HG03280 (cell line): ENCODE data around the gene COX6A2.

Experiments
- ATAC-seq: cut with Tn5 transposase; IDR thresholded peaks from one replicate; pipeline ENCODE4 v1.9.1; 2021; ENCODE audit warnings: mild to moderate bottlenecking, moderate library complexity; ENCODE audit not compliant: unreplicated experiment

Gene COX6A2

DNA sequence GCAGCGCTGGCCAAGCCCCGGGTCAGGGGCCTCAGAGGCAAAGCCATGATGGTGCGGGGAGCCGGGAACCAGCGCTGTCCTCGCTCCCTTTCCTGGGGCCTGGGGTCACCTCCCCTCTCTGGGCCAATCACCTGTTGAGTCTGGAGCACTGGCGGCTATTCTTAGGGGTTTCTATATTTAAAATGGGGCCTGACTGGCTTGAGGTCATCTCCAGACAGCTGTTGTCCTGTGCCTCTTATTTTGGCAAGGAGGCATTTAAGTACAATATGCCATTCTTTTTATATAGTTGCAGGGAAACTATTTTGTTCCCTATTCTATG is at the start of gene COX6A2:
Gene COX6A2 (minus strand): TSS at position 82 of the 319 bp plus-strand sequence. CDS start 35 bp downstream, at position 47.
- no peak for ATAC-seq

DNA sequence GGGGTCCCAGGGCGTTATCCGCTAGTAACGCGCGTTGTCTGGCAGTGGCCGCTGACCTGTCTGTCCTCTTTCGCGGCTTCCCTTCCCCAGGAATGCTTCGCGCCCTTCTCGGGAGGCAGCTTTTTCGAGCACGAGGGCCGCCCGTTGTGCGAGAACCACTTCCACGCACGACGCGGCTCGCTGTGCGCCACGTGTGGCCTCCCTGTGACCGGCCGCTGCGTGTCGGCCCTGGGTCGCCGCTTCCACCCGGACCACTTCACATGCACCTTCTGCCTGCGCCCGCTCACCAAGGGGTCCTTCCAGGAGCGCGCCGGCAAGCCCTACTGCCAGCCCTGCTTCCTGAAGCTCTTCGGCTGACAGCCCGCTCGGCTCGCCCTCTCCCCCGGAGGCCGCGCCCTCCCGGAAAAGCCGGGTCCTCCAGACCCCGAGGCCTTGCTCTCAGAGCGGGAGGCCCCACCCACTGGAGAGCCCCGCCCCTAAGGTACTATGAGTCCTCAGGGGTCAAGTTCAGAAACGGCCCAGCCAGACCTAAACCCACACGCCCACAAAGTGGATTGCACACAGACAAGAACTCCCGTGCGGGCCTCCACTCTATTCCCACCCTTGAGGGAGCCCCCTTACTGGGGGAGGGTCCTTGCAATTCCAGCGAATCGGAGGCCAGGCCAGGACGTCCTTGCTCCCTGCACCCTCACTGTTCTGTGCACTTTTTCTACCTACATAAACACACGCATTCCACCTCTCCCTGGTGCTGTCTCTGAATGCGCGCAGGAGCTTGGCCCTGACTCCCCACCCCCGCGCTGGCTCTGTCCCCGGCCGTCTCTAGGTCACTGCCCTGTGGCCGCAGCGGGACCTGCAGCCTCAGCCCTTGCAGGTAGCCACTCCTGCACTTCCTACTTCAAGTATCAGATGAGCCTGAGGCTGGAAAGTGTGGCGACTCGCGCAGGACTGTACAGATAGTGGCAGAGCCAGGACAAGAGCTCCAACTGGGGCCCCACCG is 49.4 kb upstream of the COX6A2 start:
- no peak for ATAC-seq

DNA sequence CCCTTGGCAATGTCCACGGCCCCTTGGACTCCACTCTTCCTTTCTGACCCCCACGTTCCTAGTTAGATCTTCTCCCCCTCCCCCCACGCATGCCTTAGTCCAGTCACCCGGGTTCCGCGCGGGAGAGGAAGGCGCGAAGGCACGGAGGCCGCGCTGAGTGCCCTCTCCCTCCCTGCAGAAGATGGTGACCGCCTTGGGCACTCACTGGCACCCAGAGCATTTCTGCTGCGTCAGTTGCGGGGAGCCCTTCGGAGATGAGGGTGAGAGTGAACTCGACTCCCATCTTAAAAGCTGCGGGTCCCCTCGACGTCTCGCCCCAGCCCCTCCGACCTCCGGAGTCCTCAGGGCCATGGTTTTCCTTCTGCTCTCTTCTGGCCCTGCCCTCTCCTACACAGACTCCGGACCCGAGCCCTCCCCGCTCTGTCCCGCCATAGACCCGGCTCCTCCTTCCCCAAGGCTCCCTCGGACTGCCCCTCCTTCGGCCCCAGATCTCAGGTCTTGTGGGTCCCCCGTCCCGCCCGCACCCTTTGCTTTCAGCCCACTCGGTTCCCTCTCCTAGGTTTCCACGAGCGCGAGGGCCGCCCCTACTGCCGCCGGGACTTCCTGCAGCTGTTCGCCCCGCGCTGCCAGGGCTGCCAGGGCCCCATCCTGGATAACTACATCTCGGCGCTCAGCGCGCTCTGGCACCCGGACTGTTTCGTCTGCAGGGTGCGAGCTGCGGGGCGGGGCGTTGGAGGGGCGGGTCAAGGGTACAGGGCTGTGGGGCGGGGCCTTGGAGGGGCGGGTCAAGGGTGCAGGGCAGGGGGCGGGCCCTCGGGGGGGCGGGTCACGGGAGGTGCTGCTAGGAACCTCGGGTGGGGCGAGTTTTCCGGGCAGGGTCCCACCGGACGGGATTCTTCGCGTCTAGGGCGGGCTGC is 48.4 kb upstream of the COX6A2 start:
- ATAC-seq, result peak; percentile 66

DNA sequence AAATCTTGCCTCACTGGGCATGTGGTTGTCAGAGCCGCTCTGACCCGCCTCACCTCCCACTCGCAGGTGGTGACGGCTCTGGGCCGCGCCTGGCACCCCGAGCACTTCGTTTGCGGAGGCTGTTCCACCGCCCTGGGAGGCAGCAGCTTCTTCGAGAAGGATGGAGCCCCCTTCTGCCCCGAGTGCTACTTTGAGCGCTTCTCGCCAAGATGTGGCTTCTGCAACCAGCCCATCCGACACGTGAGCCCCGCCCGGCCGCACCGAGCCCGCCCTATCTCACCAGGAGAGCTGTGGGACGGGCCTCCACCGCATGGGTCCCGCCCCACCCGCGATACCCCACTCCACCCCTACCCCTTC is 47.8 kb upstream of the COX6A2 start:
- no peak for ATAC-seq

DNA sequence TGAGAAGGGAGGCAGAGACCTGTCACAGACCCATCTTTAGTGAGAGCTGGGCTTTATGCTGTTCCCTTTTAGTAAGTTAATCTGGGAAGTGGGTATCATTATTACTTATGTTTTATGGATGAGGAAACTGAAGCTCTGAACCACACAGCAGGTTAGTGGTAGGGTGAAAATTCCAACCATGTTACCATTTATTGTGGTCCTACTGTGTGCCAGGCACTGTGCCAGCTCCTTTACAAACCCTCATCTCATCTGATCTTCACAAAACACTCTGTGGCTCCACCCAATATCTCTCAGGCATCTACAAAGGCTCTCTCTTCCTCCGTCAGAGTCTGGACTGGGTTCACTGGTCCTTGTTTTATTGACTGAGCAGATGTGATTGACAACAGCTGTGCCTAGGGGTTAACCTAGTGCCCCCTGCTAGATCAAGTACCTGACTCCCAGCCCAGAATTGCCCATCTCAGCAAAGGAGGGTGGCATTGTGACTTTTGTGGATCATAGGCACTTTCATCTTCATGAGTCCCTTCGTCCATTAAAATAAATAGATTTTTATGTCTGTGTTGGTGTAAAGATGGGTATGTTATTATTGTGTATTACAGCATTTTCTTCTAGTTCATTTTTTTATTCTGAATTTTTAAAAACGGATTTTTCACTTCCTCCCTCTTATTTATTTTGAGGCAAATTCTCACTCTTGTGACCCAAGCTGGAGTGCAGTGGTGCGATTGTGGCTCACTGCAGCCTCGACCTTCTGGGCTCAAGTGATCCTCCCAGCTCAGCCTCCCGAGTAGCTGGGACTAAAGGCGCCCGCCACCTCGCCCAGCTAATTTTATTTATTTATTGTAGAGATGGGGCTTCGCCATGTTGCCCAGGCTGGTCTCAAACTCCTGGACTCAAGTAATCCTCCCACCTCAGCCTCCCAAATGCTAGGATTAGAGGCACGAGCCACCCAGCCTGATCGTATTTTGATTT is 46.9 kb upstream of the COX6A2 start:
- ATAC-seq, result no peak

DNA sequence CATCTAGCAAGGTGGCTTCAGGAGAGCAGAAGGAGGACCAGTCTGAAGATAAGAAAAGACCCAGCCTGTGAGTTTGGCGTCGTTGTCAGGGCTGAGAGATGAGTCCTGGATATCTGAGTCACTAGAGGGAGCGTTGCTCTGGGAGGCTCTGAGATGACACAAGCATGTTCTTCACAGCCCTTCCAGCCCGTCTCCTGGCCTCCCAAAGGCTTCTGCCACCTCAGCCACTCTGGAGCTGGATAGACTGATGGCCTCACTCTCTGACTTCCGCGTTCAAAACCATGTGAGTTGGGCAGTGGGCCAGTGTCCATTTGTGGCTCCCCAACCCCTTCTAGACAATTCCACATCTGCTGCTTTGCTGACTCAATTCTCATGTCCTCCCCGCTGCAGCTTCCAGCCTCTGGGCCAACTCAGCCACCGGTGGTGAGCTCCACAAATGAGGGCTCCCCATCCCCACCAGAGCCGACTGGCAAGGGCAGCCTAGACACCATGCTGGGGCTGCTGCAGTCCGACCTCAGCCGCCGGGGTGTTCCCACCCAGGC is 46.1 kb upstream of the COX6A2 start:
- no peak for ATAC-seq

DNA sequence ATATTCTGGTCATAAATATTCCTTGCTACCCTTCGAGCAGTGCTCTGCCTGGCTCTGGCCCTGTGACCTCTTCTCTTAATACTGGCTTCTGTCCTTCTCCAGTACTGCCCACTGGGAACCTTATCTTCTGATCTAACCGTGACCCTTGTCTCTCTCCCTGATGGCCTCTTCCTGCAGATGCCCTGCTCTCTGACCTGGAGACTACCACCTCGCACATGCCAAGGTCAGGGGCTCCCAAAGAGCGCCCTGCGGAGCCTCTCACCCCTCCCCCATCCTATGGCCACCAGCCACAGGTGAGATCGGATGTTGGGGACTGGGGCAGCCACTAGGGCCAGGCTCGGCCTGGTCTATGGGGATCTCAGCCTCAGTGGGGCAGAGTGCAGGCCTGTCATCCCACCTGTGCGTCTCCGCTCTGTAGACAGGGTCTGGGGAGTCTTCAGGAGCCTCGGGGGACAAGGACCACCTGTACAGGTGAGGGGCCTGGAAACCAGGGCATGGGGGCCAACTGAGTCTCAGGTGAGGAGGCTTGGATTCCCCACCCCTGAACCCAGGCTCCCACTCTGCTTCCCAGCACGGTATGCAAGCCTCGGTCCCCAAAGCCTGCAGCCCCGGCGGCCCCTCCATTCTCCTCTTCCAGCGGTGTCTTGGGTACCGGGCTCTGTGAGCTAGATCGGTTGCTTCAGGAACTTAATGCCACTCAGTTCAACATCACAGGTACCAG is 45.3 kb upstream of the COX6A2 start:
- ATAC-seq, result no peak

DNA sequence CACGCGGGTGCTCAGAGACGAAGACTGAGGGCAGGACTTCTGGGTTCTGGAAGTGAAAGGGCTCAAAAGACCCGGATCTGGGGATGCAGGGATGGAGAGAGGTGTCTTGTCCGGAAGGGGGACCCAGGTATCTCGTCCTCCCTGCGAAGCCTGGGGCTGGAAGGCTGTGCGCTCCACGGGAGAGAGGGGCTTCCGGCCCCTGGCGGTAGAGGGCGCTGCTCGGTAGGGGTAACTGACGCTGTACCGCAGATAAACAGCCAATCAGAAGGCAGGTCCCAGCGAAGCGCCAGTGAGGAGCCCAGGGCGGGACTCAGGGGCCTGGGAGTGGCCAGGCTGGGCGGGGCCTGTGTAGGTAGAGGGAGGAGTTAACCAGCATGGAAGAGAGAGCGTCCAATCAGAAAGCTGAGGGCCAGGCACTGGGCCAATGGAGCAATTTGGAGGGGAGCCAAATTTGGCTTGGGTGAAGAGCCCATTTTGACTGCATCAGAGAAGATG is 44.6 kb upstream of the COX6A2 start:
- ATAC-seq, result no peak

DNA sequence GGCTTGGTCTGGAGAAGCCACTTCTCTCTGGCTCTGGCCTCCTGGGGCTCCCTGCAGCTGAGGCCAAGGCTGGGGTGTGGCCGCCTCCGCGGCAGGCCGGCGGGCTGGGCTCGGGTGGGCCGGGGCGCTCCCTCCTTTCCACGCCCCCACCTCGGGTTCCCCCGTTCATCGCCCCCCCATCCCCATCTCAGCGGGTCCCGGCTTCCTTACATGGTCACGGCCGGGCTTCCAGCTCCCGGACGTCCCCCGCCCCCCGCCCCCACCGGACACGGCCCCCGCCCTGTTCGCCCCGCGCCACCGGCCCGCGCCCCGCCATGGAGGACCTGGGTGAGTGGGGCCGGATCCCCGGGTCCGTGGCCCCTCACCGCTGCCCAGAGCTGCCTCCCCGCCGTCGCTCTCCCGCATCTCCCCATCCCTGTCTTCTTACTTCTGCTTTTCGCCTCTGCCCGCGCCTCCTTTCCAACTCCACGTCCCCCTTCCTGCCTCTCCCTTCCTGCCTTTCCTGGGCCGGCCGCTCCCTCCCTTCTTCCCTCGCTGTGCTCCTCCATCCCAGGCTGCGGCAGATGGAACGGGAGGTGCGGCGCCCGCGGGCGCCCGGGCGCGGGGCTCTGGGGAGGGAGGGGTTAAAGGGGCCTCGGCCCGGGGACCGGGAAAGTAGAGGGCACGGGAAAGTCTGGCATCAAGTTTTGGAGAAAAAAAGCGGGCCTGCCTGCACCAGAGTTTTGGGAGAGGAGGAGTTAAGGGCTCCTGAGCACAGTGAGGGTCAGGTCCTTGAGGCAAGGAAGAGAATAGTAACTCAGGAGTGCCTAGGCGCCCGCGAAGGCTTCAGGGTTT is 43.9 kb upstream of the COX6A2 start, which contains the start of gene TGFB1I1:
Gene TGFB1I1 (plus strand): TSS at position 278 of the 834 bp plus-strand sequence. CDS start 37 bp downstream, at position 315.
- no peak for ATAC-seq

DNA sequence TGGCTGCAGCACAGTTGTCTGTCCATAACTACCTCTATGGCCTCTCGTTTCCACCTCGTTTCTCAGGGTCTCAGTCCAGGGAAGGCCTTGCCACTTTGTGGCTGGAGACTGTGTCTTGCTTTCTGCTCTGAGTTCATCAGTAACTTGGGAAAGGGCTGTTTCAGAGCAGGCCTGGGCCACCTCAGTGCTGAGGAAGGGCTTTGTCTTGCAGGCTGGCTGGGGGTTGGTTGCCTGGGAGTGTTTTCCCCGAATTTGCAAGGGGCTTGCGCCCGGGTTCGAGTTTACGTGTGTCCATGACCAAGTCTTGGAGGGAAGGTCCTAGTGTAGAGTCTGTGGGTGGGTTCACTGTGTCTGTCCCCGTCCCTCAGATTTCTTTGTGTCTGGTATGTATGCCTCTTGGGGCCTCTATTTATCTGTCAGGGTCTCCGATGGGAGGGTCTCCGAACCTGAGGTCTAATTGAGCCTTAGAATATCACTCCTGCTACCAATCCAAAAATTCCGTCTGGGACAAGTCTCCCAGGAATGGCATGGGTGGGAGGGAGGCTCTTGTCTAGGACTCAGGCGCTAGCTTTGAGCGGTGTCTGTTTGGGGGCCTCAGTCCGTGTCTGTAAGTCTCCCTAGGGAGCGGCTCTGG is 43.2 kb upstream of the COX6A2 start:
- ATAC-seq, result no peak

DNA sequence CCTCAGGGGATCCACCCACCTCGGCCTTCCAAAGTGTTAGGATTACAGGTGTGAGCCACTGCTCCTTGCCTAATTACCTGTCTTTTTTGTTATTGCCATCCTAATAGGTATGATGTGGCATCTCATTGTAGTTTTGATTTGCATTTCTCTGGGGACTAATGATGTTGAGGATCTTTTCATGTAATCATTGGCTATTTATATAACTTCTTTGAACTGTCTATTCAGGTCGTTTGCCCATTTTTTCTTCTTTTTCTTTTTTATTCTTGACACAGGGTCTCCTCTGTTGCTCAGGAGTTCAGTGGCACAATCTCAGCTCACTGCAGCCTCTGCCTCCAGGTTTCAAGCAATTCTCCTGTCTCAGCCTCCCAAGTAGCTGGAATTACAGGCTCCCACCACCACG is 42.5 kb upstream of the COX6A2 start:
- ATAC-seq, result no peak

DNA sequence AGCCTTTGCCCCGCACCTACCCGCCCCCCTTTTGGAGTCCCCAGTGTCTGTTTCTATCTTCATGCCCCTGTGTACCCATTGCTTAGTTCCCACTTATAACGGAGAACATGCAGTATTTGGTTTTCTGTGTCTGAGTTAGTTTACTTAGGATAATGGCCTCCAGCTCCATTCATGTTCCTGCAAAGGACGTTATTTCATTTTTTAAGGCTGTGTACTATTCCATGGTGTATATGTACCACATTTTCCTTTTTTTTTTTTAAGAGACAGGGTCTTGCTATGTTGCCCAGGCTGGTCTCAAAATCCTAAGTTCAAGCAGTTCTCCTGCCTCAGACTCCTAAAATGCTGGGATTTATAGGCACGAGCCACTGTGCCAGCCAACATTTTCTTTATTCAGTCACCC is 39.7 kb upstream of the COX6A2 start:
- no peak for ATAC-seq

DNA sequence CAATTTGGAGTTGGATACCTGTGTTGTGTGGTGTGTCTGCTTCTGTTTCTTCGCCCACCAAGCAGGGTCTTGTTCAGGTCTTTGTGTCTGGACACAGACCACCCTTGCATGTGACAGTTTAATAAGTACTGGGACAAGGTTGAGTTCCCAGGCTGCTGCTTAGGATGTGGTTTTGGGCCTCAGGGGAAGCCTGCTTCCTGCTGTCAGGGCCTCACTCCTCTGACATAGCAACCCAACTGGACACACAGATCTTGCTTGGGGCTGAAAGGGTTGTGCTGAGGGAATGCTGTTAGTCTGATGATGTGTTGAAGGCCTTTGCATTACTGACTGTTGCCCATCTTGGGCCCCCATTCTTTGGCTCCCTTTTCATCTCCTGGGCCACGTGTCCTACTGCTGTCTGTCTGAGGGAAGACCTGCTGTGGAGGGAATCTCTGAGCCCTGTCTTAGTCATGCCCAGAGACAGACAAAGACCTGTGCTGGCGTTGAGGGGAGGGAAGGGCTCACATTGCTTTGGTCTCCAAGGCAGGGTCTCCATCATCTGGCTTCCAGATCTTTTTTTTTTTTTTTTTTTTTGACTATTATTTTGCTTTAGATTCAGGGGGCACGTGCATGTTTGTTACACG is 39.1 kb upstream of the COX6A2 start:
- no peak for ATAC-seq

DNA sequence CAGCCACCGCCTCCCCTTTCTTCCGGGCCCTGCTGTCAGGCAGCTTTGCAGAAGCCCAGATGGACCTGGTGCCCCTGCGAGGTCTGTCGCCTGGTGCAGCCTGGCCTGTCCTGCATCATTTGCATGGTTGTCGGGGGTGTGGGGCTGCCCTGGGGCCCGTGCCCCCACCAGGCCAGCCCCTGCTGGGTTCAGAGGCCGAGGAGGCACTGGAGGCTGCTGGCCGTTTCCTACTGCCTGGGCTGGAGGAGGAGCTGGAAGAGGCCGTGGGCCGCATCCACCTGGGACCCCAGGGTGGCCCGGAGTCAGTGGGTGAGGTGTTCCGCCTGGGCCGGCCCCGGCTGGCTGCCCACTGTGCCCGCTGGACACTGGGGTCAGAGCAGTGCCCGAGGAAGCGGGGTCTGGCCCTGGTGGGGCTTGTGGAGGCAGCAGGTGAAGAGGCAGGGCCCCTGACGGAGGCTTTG is 38.3 kb upstream of the COX6A2 start:
- no peak for ATAC-seq

DNA sequence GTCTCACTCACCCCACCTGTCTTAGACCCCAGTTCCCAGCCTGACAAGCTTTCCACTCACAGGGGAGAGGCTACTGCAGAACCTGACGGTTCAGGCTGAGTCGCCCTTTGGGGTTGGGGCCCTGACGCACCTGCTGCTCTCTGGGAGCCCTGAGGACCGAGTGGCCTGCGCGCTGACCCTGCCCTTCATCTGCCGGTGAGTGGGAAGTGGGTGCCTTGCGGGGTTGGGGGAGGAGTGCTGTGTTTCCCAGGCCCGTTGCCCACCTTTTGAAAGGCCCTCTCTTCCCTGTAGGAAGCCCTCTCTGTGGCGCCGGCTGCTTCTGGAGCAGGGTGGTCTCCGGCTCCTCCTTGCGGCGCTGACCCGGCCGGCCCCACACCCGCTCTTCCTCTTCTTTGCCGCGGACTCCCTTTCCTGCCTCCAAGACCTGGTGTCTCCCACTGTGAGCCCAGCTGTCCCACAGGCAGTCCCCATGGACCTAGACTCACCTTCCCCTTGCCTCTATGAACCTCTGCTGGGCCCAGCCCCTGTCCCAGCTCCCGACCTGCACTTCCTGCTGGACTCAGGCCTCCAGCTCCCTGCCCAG is 37.7 kb upstream of the COX6A2 start:
- ATAC-seq, result no peak

DNA sequence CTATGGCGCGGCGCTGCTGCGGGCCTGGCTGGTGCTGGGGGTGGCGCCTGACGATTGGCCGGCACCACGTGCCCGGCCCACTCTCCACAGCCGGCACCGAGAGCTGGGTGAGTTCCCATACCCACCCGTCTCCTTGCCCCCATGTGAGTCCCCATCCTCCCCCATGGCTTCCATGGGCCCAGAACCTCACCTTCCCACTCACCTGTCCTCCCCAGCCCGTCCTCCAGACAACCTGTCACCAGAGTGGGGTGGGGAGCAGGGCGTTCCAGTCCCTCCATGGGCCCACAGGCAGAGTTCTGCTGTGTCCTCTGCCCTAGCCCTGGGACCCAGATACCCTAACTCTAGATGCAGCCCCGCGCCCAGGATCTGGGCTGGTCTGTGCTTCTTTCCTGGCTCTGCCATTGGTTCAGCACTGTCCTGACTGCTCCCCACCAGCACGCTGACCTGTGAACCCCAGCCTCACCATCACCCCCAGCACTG is 36.7 kb upstream of the COX6A2 start:
- no peak for ATAC-seq

DNA sequence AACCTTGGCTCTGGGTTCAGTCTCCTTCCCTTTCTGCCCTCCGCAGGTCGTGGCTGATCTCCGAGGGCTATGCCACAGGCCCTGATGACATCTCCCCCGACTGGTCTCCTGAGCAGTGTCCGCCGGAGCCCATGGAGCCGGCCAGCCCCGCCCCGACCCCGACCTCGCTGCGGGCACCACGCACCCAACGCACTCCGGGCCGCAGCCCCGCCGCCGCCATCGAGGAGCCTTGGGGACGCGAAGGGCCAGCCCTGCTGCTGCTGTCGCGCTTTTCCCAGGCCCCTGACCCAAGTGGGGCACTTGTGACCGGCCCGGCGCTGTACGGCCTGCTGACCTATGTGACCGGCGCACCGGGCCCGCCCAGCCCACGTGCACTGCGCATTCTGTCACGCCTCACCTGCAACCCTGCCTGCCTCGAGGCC is 36.2 kb upstream of the COX6A2 start:
- no peak for ATAC-seq
